ENCODE results near the gene ZCCHC3. TPM values are rescaled to one million over a fixed set of nuclear protein-coding genes. Genes with fewer than 3 reads are reported as not detected.

Gene ZCCHC3
- polyA plus RNA-seq, 2 donors: 5.7 to 6.2 TPM

DNA sequence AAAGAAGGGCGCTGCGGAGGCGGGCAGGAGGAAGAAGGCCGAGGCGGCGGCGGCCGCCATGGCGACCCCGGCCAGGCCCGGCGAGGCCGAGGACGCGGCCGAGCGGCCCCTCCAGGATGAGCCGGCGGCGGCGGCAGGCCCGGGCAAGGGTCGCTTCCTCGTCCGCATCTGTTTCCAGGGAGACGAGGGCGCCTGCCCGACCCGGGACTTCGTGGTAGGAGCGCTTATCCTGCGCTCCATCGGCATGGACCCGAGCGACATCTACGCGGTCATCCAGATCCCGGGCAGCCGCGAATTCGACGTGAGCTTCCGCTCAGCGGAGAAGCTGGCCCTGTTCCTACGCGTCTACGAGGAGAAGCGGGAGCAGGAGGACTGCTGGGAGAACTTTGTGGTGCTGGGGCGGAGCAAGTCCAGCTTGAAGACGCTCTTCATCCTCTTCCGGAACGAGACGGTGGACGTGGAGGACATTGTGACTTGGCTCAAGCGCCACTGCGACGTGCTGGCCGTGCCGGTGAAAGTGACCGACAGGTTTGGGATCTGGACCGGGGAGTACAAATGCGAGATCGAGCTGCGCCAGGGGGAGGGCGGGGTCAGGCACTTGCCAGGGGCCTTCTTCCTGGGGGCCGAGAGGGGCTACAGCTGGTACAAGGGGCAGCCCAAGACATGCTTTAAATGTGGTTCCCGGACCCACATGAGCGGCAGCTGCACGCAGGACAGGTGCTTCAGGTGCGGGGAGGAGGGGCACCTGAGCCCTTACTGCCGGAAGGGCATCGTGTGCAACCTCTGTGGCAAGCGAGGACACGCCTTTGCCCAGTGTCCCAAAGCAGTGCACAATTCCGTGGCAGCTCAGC, 780 bp downstream of the ZCCHC3 start:
- Histone ChIP-seq H3K27ac (ENCODE audit: low read depth in 2 of 2, low read length in 1 of 2) (peak overlapping the region; percentile 97), H3K9me3 (ENCODE audit: control insufficient read depth in 2 of 2, insufficient read depth in 1 of 2, low read depth in 1 of 2, low read length in 1 of 2) (no peaks in the 10 kb centered on the region), H3K27me3 (ENCODE audit: control insufficient read depth in 1 of 2, insufficient read depth in 2 of 2, low read length in 2 of 2) (no peaks in the 10 kb centered on the region), H3K4me1 (ENCODE audit: control insufficient read depth in 2 of 2, insufficient read depth in 2 of 2, low read length in 1 of 2) (peaks cover 2 to 3% of the 10 kb centered on the region in 2 donors), H3K36me3 (ENCODE audit: control insufficient read depth in 2 of 2, insufficient read depth in 2 of 2, low read length in 1 of 2) (peaks cover 0 to 2% of the 10 kb centered on the region in 2 donors), H3K4me3 (ENCODE audit: low read depth in 1 of 2, low read length in 2 of 2) (peak overlapping the region; percentile 76 to 90)
- WGBS, 2 donors: 0% methylated on average over 61 to 75 of the region's 75 CpGs

DNA sequence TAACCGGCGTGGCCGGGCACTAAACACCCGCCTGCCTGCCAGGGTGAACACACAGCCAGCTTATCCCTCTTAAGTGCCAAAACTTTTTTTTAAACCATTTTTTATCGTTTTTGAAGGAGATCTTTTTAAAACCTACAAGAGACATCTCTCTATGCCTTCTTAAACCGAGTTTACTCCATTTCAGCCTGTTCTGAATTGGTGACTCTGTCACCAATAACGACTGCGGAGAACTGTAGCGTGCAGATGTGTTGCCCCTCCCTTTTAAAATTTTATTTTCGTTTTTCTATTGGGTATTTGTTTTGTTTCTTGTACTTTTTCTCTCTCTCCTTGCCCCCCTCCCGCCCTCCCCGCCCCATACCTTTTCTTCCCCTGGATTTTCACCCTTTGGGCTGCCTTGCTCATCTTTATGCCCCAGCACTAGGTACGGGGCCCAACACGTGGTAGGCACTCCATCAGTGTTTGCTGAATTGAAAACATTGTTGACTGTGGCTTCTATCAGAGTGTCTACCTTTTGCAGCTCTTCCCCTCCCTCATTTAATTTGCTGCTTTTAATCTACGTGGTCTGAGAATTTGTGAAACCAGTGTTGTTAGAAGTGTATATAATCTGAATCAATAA, 1.5 kb downstream of the ZCCHC3 start:
- Histone ChIP-seq H3K9me3 (ENCODE audit: control insufficient read depth in 2 of 2, insufficient read depth in 1 of 2, low read depth in 1 of 2, low read length in 1 of 2) (no peaks in the 10 kb centered on the region), H3K36me3 (ENCODE audit: control insufficient read depth in 2 of 2, insufficient read depth in 2 of 2, low read length in 1 of 2) (peaks cover 0 to 2% of the 10 kb centered on the region in 2 donors), H3K4me1 (ENCODE audit: control insufficient read depth in 2 of 2, insufficient read depth in 2 of 2, low read length in 1 of 2) (peaks cover 2 to 3% of the 10 kb centered on the region in 2 donors), H3K27ac (ENCODE audit: low read depth in 2 of 2, low read length in 1 of 2) (peak overlapping the region; percentile 97), H3K4me3 (ENCODE audit: low read depth in 1 of 2, low read length in 2 of 2) (peak overlapping the region; percentile 76 to 90), H3K27me3 (ENCODE audit: control insufficient read depth in 1 of 2, insufficient read depth in 2 of 2, low read length in 2 of 2) (peaks cover 0 to 2% of the 10 kb centered on the region in 2 donors)
- WGBS, 2 donors: 5% methylated on average over 15 of the region's 15 CpGs

- peaks cover 0 to 2% of the 10 kb centered on the region in 2 donors for H3K36me3 ChIP-seq (ENCODE audit: control insufficient read depth in 2 of 2, insufficient read depth in 2 of 2, low read length in 1 of 2)
- peaks cover 0 to 2% of the 10 kb centered on the region in 2 donors for H3K27me3 ChIP-seq (ENCODE audit: control insufficient read depth in 1 of 2, insufficient read depth in 2 of 2, low read length in 2 of 2)
- H3K4me3 ChIP-seq (ENCODE audit: low read depth in 1 of 2, low read length in 2 of 2): no peak overlapping the region
- H3K27ac ChIP-seq (ENCODE audit: low read depth in 2 of 2, low read length in 1 of 2): no peak overlapping the region
- no peaks in the 10 kb centered on the region for H3K9me3 ChIP-seq (ENCODE audit: control insufficient read depth in 2 of 2, insufficient read depth in 1 of 2, low read depth in 1 of 2, low read length in 1 of 2)
- 45 to 48% methylated on average over 10 of the region's 10 CpGs for WGBS, 2 donors
- H3K4me1 ChIP-seq (ENCODE audit: control insufficient read depth in 2 of 2, insufficient read depth in 2 of 2, low read length in 1 of 2): peaks cover 2 to 3% of the 10 kb centered on the region in 2 donors
These were observed 3.1 kb downstream of the ZCCHC3 start for GRCh38 chr20:300345-300990.

DNA sequence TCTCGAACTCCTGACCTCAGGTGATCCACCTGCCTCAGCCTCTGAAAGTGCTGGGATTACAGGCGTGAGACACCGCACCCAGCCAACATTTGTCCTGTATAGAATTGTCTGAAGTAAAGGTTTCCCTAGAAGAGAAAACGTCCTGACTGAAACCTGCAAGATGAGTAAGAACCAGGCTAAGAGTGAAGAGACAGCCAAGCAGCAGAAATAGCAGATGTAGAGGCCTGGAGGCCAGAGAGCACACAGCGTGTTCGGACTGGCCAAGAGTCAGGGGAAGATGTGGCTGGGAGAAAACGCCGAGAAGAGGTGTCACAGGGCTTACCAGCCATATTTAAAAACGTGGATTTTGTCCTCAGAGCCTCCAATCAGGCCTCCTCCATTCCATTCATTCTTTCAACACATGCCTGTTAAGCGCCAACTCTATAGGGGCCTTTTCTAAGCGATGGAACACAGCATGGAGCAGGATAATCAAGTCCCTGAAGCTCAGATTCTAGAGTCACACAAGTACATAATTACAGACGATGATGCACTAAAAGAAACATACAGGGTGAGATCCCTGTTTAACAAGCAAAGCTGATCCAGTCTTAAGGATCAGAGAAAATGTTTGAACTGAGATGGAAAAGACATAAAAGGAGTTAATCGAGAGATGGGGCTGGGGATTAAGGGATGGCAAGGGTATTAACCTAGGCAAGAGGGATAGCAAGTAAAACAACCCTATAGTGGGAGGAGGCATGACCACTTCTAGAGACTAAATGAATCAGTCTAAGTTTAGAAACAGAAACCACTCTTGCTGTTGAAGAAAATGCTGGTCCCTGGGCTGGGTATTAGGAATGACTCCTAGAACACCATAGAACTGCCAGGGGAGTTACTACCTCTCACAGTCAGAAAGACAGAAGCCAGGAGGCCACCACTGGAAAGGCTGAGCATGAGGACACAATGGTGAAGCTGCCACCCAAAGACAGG, 4.8 kb downstream of the ZCCHC3 start:
- Histone ChIP-seq H3K27ac (ENCODE audit: low read depth in 2 of 2, low read length in 1 of 2) (no peak overlapping the region), H3K9me3 (ENCODE audit: control insufficient read depth in 2 of 2, insufficient read depth in 1 of 2, low read depth in 1 of 2, low read length in 1 of 2) (no peaks in the 10 kb centered on the region), H3K27me3 (ENCODE audit: control insufficient read depth in 1 of 2, insufficient read depth in 2 of 2, low read length in 2 of 2) (peaks cover 0 to 2% of the 10 kb centered on the region in 2 donors), H3K36me3 (ENCODE audit: control insufficient read depth in 2 of 2, insufficient read depth in 2 of 2, low read length in 1 of 2) (peaks cover 0 to 2% of the 10 kb centered on the region in 2 donors), H3K4me1 (ENCODE audit: control insufficient read depth in 2 of 2, insufficient read depth in 2 of 2, low read length in 1 of 2) (peaks cover 2 to 3% of the 10 kb centered on the region in 2 donors), H3K4me3 (ENCODE audit: low read depth in 1 of 2, low read length in 2 of 2) (no peak overlapping the region)
- 54 to 66% methylated on average over 13 of the region's 13 CpGs for WGBS, 2 donors

GRCh38 chr20:305745-306144, 8.4 kb downstream of the ZCCHC3 start:
- 69 to 78% methylated on average over 11 of the region's 11 CpGs for WGBS, 2 donors

DNA sequence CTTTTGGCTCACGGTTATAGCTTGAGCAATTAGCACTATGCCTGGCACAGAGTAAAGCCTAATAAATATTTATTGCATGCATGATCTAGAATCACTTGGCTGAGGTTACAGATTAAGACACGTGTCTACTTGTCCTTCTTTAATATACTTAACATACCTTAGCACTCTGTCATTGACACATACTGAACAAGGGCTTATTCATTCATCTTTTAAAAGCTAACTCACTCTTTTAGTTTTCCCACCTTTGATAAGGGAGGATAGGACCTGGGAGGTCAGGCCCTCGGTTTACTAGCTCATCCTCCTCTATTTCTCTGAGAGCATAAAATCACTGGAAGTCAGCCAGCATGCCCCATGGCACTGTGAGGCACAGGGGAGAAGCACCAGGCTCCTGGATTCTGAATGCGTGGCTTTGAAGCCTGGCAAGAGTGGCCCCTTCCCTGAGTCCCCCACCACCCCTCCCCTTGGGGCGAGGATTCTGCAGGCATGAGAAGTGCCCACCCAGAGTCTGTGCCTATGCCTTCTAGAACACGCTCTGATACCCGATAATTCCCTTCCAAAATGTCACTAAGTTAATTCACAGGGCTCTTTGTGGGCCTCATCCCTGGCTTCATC, 11.2 kb downstream of the ZCCHC3 start:
- H3K36me3 ChIP-seq (ENCODE audit: control insufficient read depth in 2 of 2, insufficient read depth in 2 of 2, low read length in 1 of 2): no peaks in the 10 kb centered on the region
- peak overlapping the region in 1 of 2 donors; percentile 17 for H3K27ac ChIP-seq (ENCODE audit: low read depth in 2 of 2, low read length in 1 of 2)
- no peak overlapping the region for H3K4me3 ChIP-seq (ENCODE audit: low read depth in 1 of 2, low read length in 2 of 2)
- WGBS, 2 donors: 41 to 56% methylated on average over 7 of the region's 7 CpGs
- H3K4me1 ChIP-seq (ENCODE audit: control insufficient read depth in 2 of 2, insufficient read depth in 2 of 2, low read length in 1 of 2): no peaks in the 10 kb centered on the region
- H3K9me3 ChIP-seq (ENCODE audit: control insufficient read depth in 2 of 2, insufficient read depth in 1 of 2, low read depth in 1 of 2, low read length in 1 of 2): no peaks in the 10 kb centered on the region
- peaks cover 0 to 2% of the 10 kb centered on the region in 2 donors for H3K27me3 ChIP-seq (ENCODE audit: control insufficient read depth in 1 of 2, insufficient read depth in 2 of 2, low read length in 2 of 2)

More at GRCh38 chr20:305745-306144, 8.4 kb downstream of the ZCCHC3 start:
- H3K4me3 ChIP-seq (ENCODE audit: low read depth in 1 of 2, low read length in 2 of 2): no peak overlapping the region
- peaks cover 2 to 3% of the 10 kb centered on the region in 2 donors for H3K4me1 ChIP-seq (ENCODE audit: control insufficient read depth in 2 of 2, insufficient read depth in 2 of 2, low read length in 1 of 2)
- H3K27me3 ChIP-seq (ENCODE audit: control insufficient read depth in 1 of 2, insufficient read depth in 2 of 2, low read length in 2 of 2): peaks cover 0 to 2% of the 10 kb centered on the region in 2 donors
- H3K36me3 ChIP-seq (ENCODE audit: control insufficient read depth in 2 of 2, insufficient read depth in 2 of 2, low read length in 1 of 2): peaks cover 0 to 2% of the 10 kb centered on the region in 2 donors
- no peak overlapping the region for H3K27ac ChIP-seq (ENCODE audit: low read depth in 2 of 2, low read length in 1 of 2)
- no peaks in the 10 kb centered on the region for H3K9me3 ChIP-seq (ENCODE audit: control insufficient read depth in 2 of 2, insufficient read depth in 1 of 2, low read depth in 1 of 2, low read length in 1 of 2)

DNA sequence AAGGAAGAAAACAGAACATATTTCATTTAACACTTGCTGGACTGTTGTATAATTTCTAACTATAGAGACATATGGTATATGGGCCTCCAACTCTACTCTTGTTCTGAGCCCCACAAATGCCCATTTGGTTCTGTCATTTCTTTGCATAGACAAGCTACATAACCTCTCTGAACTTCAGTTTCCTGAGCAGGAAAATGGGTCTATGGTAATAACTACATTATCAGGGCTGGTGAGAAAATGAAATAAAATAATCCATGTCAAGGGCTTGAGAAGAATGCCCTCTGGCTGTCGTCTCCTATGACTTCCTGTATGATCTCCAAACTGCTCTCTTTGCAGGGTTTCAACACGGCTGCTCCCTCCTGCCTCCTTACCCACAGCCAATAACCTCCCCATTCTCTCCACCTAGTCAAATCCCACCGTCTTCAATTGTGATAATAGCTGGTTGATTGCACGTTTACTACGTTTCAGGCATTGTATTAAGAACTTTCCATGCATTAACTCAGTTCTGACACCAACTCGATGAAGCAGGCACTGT, 12.0 kb downstream of the ZCCHC3 start:
- no peak overlapping the region for H3K4me3 ChIP-seq (ENCODE audit: low read depth in 1 of 2, low read length in 2 of 2)
- peak overlapping the region; percentile 38 to 84 for H3K27ac ChIP-seq (ENCODE audit: low read depth in 2 of 2, low read length in 1 of 2)
- H3K36me3 ChIP-seq (ENCODE audit: control insufficient read depth in 2 of 2, insufficient read depth in 2 of 2, low read length in 1 of 2): no peaks in the 10 kb centered on the region
- no peaks in the 10 kb centered on the region for H3K27me3 ChIP-seq (ENCODE audit: control insufficient read depth in 1 of 2, insufficient read depth in 2 of 2, low read length in 2 of 2)
- H3K9me3 ChIP-seq (ENCODE audit: control insufficient read depth in 2 of 2, insufficient read depth in 1 of 2, low read depth in 1 of 2, low read length in 1 of 2): no peaks in the 10 kb centered on the region
- WGBS, 2 donors: 21 to 28% methylated on average over 6 of the region's 6 CpGs
- H3K4me1 ChIP-seq (ENCODE audit: control insufficient read depth in 2 of 2, insufficient read depth in 2 of 2, low read length in 1 of 2): no peaks in the 10 kb centered on the region

DNA sequence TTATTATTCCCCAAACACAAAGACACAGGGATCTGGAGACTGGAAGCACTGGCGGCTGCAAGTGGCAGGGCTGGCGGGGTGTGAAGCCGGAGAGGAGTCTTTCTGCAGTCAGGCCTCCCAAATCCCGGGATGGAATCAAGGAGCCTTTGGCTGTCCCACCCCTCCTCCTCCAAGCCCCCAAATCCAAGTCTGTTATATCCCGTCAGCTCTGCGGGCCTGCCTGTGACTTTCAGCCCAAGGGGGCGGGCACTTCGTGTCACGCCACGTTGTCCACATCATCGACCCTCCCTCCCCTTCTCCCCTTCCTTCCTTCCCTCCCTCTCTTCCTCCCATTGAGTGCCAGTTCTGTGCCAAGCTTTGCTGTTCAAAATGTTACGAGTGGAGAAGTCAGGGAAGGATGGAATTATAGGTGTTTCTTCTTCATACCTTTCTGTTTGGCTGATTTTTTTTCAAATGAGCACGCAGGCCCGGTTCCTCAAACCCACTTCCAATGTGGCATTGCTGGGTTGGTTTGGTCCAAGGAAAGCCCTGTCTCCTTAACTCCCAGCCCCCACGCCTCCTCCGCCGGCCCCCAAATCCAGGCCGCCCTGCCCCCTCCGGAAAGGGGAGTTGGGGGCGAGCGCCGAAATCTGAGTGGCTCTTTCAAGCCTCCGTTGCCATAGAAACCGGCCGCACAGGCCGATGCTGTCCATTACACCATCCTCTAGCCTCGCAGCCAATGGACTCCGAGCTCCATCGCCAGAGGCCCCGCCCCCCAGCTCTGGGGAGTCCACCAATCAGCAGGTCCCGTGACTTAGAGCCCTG, 12.7 kb downstream of the ZCCHC3 start:
- Histone ChIP-seq H3K4me1 (ENCODE audit: control insufficient read depth in 2 of 2, insufficient read depth in 2 of 2, low read length in 1 of 2) (no peaks in the 10 kb centered on the region), H3K9me3 (ENCODE audit: control insufficient read depth in 2 of 2, insufficient read depth in 1 of 2, low read depth in 1 of 2, low read length in 1 of 2) (no peaks in the 10 kb centered on the region), H3K4me3 (ENCODE audit: low read depth in 1 of 2, low read length in 2 of 2) (peak overlapping the region; percentile 19 to 27), H3K27me3 (ENCODE audit: control insufficient read depth in 1 of 2, insufficient read depth in 2 of 2, low read length in 2 of 2) (no peaks in the 10 kb centered on the region), H3K36me3 (ENCODE audit: control insufficient read depth in 2 of 2, insufficient read depth in 2 of 2, low read length in 1 of 2) (no peaks in the 10 kb centered on the region), H3K27ac (ENCODE audit: low read depth in 2 of 2, low read length in 1 of 2) (peak overlapping the region; percentile 38 to 84)
- 18 to 32% methylated on average over 31 of the region's 31 CpGs for WGBS, 2 donors

All from esophagus (tissue), 2 donors.